ENCODE results near the gene FER1L5.

GRCh38 chr2:96633641-96634040 lies 8.9 kb upstream of the FER1L5 start:
- TF ChIP-seq, protein P1, sequence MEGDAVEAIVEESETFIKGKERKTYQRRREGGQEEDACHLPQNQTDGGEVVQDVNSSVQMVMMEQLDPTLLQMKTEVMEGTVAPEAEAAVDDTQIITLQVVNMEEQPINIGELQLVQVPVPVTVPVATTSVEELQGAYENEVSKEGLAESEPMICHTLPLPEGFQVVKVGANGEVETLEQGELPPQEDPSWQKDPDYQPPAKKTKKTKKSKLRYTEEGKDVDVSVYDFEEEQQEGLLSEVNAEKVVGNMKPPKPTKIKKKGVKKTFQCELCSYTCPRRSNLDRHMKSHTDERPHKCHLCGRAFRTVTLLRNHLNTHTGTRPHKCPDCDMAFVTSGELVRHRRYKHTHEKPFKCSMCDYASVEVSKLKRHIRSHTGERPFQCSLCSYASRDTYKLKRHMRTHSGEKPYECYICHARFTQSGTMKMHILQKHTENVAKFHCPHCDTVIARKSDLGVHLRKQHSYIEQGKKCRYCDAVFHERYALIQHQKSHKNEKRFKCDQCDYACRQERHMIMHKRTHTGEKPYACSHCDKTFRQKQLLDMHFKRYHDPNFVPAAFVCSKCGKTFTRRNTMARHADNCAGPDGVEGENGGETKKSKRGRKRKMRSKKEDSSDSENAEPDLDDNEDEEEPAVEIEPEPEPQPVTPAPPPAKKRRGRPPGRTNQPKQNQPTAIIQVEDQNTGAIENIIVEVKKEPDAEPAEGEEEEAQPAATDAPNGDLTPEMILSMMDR (conservative IDR thresholded peaks at IDR 0.05 in 1 of 2, IDR thresholded peaks at IDR 0.05 in 1 of 2; ENCODE audit: low read depth in 1 of 2, low read length in 2 of 2): no peak
- no peak for TF ChIP-seq EZH2 (IDR thresholded peaks at IDR 0.05; ENCODE audit: low read length, missing control alignments)

Measured in fibroblast of lung (primary cell).